ENCODE results near the gene FOXN3. TPM values are rescaled to one million over a fixed set of nuclear protein-coding genes. Genes with fewer than 3 reads are reported as not detected.
"Not testable (repeated sequence)": the region's sequence is repeated elsewhere in the genome, so short reads cannot be mapped to it uniquely, and the experiment has no call there.

FOXN3 gene
- total and polyA plus RNA-seq, 8 donors: 43.5 to 80.7 (median 49.1) TPM

GRCh38 chr14:89207925-89208328, 209.1 kb downstream of the FOXN3 start:
- H3K27me3 ChIP-seq: no peaks in the 10 kb centered on the region
- no peak overlapping the region for H3K27ac ChIP-seq
- intact Hi-C loops (cut with DNase I): no loop called here
- H3K4me3 ChIP-seq: no peak overlapping the region
- DNase-seq: no peak
- ATAC-seq: no peak
- no peaks in the 10 kb centered on the region for H3K4me1 ChIP-seq
- TF ChIP-seq CTCF (IDR thresholded peaks at IDR 0.05): no peak
- H3K9me3 ChIP-seq: no peaks in the 10 kb centered on the region
- no peaks in the 10 kb centered on the region for H3K36me3 ChIP-seq

GRCh38 chr14:89206389-89207031, 210.5 kb downstream of the FOXN3 start:
- DNase-seq (no peak), ATAC-seq (no peak)
- Histone ChIP-seq H3K27ac (no peak overlapping the region), H3K4me3 (no peak overlapping the region), H3K9me3 (no peaks in the 10 kb centered on the region), H3K4me1 (no peaks in the 10 kb centered on the region), H3K27me3 (no peaks in the 10 kb centered on the region), H3K36me3 (no peaks in the 10 kb centered on the region)
- intact Hi-C loops (cut with DNase I): no loop called here
- TF ChIP-seq CTCF (IDR thresholded peaks at IDR 0.05): no peak

- no peak for ATAC-seq
- intact Hi-C loops (cut with DNase I): no loop called here
Observed at GRCh38 chr14:89205137-89205740, 211.8 kb downstream of the FOXN3 start.

GRCh38 chr14:89202413-89203190, 214.4 kb downstream of the FOXN3 start:
- ATAC-seq (no peak), DNase-seq (no peak)
- Histone ChIP-seq H3K27me3 (no peaks in the 10 kb centered on the region), H3K36me3 (no peaks in the 10 kb centered on the region), H3K9me3 (no peaks in the 10 kb centered on the region), H3K4me1 (peaks cover 0 to 6% of the 10 kb centered on the region in 2 donors), H3K27ac (no peak overlapping the region), H3K4me3 (no peak overlapping the region)
- TF ChIP-seq CTCF (IDR thresholded peaks at IDR 0.05): no peak
- intact Hi-C loops (cut with DNase I): no loop called here

More at GRCh38 chr14:89205137-89205740, 211.8 kb downstream of the FOXN3 start:
- Histone ChIP-seq H3K9me3 (no peaks in the 10 kb centered on the region), H3K27ac (no peak overlapping the region), H3K36me3 (no peaks in the 10 kb centered on the region), H3K4me1 (no peaks in the 10 kb centered on the region), H3K4me3 (no peak overlapping the region), H3K27me3 (no peaks in the 10 kb centered on the region)
- no peak for DNase-seq
- TF ChIP-seq CTCF (IDR thresholded peaks at IDR 0.05): no peak

- DNase-seq (no peak), ATAC-seq (no peak)
- no peaks in the 10 kb centered on the region for H3K36me3 ChIP-seq
- no peak overlapping the region for H3K4me3 ChIP-seq
- H3K4me1 ChIP-seq: peaks cover 0 to 6% of the 10 kb centered on the region in 2 donors
- H3K9me3 ChIP-seq: no peaks in the 10 kb centered on the region
- no peak overlapping the region for H3K27ac ChIP-seq
- intact Hi-C loops (cut with DNase I): no loop called here
- no peak for TF ChIP-seq CTCF (IDR thresholded peaks at IDR 0.05)
- H3K27me3 ChIP-seq: no peaks in the 10 kb centered on the region
Observed at GRCh38 chr14:89201645-89202044, 215.4 kb downstream of the FOXN3 start.

- H3K4me3 ChIP-seq; DNase-seq; H3K9me3 ChIP-seq; H3K4me1 ChIP-seq; H3K27me3 ChIP-seq; H3K36me3 ChIP-seq; ATAC-seq; intact Hi-C loops (cut with DNase I): not testable (repeated sequence)
- H3K27ac ChIP-seq: peak overlapping the region in 1 of 2 donors; percentile 13
Observed at GRCh38 chr14:89199357-89199756, 217.7 kb downstream of the FOXN3 start.

All from left lung (tissue), 10 donors.